WERI-Rb-1 (cell line): ENCODE results near the gene CRK.

Source experiments
- DNase-seq: peaks from one replicate; pipeline ENCODE4 v3.0.0-alpha.2; 2020
- H3K27ac ChIP-seq: fragments of 250-450 bp; sonication (Bioruptor Pico); 2 replicates; pipeline ENCODE4 v1.5.1; 2020; ENCODE audit warnings: mild to moderate bottlenecking, moderate library complexity
- H3K27me3 ChIP-seq: fragments of 250-450 bp; sonication (Bioruptor Pico); 2 replicates; pipeline ENCODE4 v1.5.1; 2021; ENCODE audit warnings: mild to moderate bottlenecking, low read depth, moderate library complexity; ENCODE audit not compliant: insufficient read depth, severe bottlenecking
- H3K36me3 ChIP-seq: fragments of 250-450 bp; sonication (Bioruptor Pico); 2 replicates; pipeline ENCODE4 v1.5.1; 2020; ENCODE audit warnings: mild to moderate bottlenecking, moderate library complexity
- H3K4me3 ChIP-seq: 2 replicates; pipeline ENCODE4 v1.5.1; 2011; ENCODE audit warnings: low read depth, mild to moderate bottlenecking, control low read depth, low read length
- H3K9me3 ChIP-seq: fragments of 250-450 bp; sonication (Bioruptor Pico); 2 replicates; pipeline ENCODE4 v1.5.1; 2021; ENCODE audit warnings: mild to moderate bottlenecking, moderate library complexity; ENCODE audit not compliant: severe bottlenecking
- CTCF ChIP-seq: IDR thresholded peaks from 2 replicates; pipeline ENCODE4 v1.5.1; 2011; ENCODE audit warnings: low read depth, mild to moderate bottlenecking, control low read depth, inconsistent platforms, low read length

CRK gene

GRCh38 chr17:1487939-1488825 lies 32.1 kb upstream of the CRK start:
- DNase-seq: no peak
- no peak overlapping the region for H3K27ac ChIP-seq

DNA sequence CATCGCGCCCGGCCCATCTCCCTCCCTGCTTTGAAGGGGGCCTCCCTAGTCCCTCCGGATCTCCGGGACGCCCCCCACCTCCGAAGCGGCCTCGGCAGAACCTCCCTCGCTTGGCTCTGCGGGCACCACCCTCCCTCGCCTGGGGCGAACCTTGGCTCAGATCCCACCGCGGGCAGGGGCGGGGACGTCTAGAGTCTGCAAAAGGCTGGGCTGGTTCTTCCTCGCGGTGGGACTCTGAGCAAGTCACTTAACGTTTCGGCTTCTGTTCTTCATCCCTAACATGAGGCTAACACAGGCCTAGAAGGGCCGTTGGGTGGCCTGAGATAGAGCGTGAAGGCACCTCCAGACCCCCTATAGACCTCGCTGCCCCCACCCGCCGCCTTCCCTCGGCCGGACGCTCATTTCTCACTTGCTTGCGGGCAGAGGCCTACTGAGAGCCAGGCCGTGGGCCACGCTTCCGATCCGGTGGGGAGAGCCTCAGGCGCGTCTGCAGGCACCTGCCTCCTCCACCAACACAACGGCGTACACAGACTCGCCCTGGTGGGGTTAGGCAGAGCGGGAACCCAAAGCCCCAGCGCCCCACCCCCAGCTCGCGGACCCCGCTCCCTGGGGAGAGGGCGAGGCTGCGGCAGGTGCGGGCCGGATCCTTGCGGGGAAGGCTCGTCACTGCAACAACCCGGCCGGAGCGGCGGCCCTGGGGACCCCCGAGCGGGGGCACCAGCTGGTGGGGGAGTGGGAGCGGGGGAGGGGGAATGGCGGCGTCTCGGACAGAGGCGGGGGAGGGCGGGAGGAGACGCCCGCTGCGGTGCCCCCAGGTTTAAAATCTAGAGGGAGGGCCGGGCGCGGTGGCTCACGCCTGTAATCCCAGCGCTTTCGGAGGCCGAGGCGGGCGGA lies 31.0 kb upstream of the CRK start:
- Histone ChIP-seq H3K4me3 (no peak overlapping the region), H3K9me3 (peaks cover 3% of the 10 kb centered on the region), H3K27me3 (no peaks in the 10 kb centered on the region), H3K27ac (no peak overlapping the region), H3K36me3 (peaks cover 11% of the 10 kb centered on the region)
- no peak for TF ChIP-seq CTCF
- no peak for DNase-seq

More at GRCh38 chr17:1487939-1488825, 32.1 kb upstream of the CRK start:
- Histone ChIP-seq H3K9me3 (peaks cover 3% of the 10 kb centered on the region), H3K27me3 (no peaks in the 10 kb centered on the region), H3K4me3 (no peak overlapping the region), H3K36me3 (peaks cover 4% of the 10 kb centered on the region; the same call in 1 of the 2 replicates)
- TF ChIP-seq CTCF: no peak

DNA sequence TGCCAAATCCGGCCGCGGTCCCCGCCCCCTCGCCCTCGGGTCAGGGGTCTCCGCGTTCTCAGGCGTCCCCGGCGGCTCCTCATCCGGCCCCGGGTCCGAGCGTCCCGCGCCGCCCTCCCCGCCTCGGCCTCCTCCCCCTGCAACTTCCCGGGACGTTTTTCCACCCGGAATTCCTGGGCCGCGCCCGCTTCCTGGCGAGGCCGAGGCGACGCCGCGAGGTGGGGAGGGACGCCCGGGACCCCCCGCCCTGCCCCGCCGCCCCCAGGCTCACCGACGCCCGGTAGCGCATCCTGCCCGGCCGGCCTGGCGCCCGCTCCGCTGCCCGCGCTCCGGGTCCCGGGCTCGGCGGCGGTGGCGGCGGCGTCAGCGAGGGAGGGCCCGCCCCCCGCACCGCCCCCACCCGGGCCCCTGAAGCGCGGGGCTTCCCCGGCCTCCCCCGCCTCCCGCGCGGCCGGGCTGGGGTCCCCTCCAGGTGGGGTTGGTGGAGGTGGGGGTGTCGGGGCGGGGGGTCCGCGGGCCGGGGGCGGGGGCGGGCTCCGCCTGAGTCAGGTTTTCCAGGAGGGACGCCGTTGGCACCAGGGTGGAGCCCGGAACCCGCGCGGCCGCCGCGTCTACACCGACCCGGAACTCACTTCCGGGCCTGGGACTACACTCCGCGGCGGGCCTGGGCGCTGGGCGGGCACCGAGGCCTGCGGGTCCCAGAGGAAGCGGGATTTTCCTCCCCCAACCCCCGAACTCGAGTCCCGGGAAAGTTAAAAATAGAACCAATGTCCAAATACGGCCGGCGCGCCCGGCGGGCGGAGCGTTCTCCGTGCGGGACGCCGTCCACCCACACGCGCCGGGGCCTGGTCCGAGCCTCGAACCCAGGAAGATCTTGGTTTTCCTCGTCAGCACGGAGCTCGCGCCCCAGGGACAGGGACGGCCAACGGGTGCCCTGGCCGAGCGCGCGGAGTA lies 29.7 kb upstream of the CRK start:
- DNase-seq: peak; percentile 53
- H3K27ac ChIP-seq: peak overlapping the region; percentile 73
- no peaks in the 10 kb centered on the region for H3K27me3 ChIP-seq
- peaks cover 15% of the 10 kb centered on the region for H3K36me3 ChIP-seq
- peak overlapping the region; percentile 69 for H3K4me3 ChIP-seq
- peaks cover 3% of the 10 kb centered on the region for H3K9me3 ChIP-seq
- no peak for TF ChIP-seq CTCF

- Histone ChIP-seq H3K9me3 (peaks cover 3% of the 10 kb centered on the region), H3K36me3 (peaks cover 22% of the 10 kb centered on the region), H3K27me3 (no peaks in the 10 kb centered on the region), H3K4me3 (peak overlapping the region; percentile 69), H3K27ac (peak overlapping the region; percentile 73)
- TF ChIP-seq CTCF: 0 out of 2 replicates have a peak, but pooled peaks have one; percentile 14
- peak; percentile 68 for DNase-seq
Observed at GRCh38 chr17:1484676-1485422, 28.8 kb upstream of the CRK start.
